ENCODE results near the gene SH3PXD2A.

- TF ChIP-seq POLR2AphosphoS5 (IDR thresholded peaks at IDR 0.05; ENCODE audit: low read depth), result no peak
- TF ChIP-seq, protein P1, sequence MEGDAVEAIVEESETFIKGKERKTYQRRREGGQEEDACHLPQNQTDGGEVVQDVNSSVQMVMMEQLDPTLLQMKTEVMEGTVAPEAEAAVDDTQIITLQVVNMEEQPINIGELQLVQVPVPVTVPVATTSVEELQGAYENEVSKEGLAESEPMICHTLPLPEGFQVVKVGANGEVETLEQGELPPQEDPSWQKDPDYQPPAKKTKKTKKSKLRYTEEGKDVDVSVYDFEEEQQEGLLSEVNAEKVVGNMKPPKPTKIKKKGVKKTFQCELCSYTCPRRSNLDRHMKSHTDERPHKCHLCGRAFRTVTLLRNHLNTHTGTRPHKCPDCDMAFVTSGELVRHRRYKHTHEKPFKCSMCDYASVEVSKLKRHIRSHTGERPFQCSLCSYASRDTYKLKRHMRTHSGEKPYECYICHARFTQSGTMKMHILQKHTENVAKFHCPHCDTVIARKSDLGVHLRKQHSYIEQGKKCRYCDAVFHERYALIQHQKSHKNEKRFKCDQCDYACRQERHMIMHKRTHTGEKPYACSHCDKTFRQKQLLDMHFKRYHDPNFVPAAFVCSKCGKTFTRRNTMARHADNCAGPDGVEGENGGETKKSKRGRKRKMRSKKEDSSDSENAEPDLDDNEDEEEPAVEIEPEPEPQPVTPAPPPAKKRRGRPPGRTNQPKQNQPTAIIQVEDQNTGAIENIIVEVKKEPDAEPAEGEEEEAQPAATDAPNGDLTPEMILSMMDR (conservative IDR thresholded peaks at IDR 0.05; ENCODE audit: low read depth in 2 of 2), result no peak
- no peak for TF ChIP-seq EZH2phosphoT487 (IDR thresholded peaks at IDR 0.05; ENCODE audit: unreplicated experiment)
- no peak for TF ChIP-seq EZH2 (IDR thresholded peaks at IDR 0.05; ENCODE audit: low read depth, unreplicated experiment)
- no peak for TF ChIP-seq REST (IDR thresholded peaks at IDR 0.05; ENCODE audit: unreplicated experiment)
Observed at GRCh38 chr10:103700436-103700715, 155.0 kb downstream of the SH3PXD2A start.
